HG03103 (cell line): ENCODE results near the gene IPO13.
A peak's percentile ranks its signal among the peaks of the same experiment; 100 is the strongest.

Experiments
- ATAC-seq: cut with Tn5 transposase; IDR thresholded peaks from one replicate; pipeline ENCODE4 v1.9.1; 2021; ENCODE audit warnings: low read depth; ENCODE audit not compliant: unreplicated experiment

Gene IPO13

GRCh38 chr1:43930949-43931275, 15.8 kb upstream of the IPO13 start:
- ATAC-seq = no peak

DNA sequence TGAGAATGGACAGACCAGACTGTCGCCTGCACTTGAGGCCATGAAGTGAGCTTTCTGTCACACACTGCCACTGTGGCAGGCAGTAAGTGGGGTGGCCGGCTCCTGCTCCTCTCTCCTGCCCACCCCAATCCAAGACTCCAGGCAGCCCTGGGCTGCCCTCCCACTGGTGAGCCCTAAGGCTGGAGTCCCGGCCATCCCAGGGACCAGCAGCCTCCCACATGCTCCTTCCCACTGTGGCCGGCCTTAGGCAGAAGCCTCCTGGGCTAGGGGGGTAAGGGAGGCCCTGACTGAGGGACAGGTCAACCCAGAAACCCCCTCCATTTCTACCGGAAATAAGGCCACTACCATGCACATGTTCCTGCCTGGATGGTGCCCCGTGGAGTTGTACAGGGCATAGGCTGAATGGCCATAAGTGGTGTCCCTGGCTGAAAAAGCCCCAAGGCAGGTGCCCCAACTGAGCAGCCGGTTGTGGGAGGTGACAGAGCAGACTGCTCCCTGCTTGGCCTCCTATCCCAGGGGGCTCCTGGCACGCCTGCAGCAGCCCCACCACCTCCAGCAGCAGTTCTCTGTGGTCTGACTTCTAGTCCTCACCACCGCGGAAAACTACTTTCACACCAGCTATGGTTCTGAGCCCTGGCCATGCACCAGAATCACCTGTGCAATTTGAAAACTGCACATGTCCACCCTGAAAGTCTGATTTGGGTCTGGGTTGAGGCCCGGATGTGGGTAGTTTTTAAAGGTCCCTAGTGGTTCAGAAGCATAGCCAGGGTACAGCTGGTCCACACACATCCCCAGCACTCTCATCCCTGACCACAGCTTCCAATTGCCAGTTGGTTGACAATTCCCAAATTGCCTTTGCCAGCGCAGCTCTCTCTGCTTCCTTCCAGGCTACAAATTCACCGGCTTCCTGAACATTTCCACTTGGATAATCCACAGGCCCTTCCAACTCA, 14.8 kb upstream of the IPO13 start:
- ATAC-seq = no peak

DNA sequence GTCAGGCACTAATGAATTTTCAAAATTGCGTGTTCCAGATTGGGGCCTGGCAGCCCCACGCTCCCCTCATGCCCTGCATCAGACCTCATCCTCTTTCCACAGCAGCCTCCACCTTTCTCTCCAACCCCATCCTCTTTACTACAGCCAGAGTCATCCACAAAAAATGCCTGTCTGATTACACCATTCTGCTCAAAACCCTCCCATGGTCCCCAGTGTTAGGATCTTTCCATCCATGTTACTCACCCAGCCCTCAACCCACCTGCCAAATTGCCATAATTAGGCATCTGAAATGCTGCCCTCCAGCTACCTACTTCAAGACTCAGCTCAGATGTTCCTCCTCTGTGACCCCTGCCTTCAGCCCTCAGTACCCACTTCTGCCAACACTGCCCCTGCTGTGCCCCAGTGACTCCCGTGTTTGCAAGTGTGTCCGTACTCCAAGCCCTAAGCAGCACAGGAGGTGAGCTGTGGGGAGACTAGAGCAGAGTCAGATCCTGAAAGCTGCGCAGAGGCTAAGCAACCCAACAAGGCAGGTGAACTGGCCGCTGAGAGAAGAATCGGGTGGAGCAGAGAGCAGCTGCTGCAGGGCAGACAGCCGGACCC, 13.9 kb upstream of the IPO13 start:
- no peak for ATAC-seq

GRCh38 chr1:43933386-43934100, 13.2 kb upstream of the IPO13 start, which contains the start of gene ARTN:
Gene ARTN, plus strand, starts transcription at chr1:43933801. Its CDS starts 1,856 bp downstream, at chr1:43935657.
- ATAC-seq = no peak

- no peak for ATAC-seq
Observed at GRCh38 chr1:43934101-43934985, 12.4 kb upstream of the IPO13 start.

GRCh38 chr1:43934986-43935324, 11.8 kb upstream of the IPO13 start:
- no peak for ATAC-seq

GRCh38 chr1:43935711-43936427, 10.9 kb upstream of the IPO13 start:
- no peak for ATAC-seq

DNA sequence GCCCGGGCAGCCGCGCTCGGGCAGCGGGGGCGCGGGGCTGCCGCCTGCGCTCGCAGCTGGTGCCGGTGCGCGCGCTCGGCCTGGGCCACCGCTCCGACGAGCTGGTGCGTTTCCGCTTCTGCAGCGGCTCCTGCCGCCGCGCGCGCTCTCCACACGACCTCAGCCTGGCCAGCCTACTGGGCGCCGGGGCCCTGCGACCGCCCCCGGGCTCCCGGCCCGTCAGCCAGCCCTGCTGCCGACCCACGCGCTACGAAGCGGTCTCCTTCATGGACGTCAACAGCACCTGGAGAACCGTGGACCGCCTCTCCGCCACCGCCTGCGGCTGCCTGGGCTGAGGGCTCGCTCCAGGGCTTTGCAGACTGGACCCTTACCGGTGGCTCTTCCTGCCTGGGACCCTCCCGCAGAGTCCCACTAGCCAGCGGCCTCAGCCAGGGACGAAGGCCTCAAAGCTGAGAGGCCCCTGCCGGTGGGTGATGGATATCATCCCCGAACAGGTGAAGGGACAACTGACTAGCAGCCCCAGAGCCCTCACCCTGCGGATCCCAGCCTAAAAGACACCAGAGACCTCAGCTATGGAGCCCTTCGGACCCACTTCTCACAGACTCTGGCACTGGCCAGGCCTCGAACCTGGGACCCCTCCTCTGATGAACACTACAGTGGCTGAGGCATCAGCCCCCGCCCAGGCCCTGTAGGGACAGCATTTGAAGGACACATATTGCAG, 10.2 kb upstream of the IPO13 start:
- ATAC-seq = no peak

DNA sequence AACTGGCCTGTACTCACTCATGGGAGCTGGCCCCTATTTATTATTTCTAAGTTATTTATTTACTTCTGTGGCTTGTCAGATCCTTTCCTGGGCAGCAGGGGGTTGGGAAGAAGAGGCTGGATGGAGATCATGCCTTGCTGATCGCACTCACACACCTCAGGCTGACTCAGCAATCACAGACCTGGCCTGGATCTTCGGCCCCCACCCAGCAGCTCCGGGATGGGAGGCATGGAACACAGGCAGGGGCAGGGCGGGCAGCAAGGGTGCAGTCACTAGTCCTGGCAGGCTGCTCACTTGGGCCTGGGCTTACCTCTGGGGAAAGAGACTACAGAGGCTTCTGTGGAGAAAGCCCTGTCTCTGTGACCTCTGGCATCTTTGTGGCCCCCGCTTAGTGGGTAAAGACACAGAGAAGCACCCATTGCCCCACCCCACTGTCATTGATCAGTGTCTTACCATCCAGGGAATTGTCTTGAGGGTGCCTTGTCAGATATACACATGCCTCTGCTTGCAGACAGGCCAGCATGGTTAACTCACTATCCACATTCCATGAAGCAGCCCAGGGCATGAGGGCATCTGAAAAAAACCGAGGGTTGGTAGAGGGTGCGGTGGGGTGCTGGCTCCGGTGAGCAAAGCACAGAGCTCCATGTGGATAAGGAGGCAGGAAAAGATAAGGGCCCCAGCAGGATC, 9.4 kb upstream of the IPO13 start:
- ATAC-seq = no peak

- no peak for ATAC-seq
Observed at GRCh38 chr1:43938383-43938782, 8.4 kb upstream of the IPO13 start.

DNA sequence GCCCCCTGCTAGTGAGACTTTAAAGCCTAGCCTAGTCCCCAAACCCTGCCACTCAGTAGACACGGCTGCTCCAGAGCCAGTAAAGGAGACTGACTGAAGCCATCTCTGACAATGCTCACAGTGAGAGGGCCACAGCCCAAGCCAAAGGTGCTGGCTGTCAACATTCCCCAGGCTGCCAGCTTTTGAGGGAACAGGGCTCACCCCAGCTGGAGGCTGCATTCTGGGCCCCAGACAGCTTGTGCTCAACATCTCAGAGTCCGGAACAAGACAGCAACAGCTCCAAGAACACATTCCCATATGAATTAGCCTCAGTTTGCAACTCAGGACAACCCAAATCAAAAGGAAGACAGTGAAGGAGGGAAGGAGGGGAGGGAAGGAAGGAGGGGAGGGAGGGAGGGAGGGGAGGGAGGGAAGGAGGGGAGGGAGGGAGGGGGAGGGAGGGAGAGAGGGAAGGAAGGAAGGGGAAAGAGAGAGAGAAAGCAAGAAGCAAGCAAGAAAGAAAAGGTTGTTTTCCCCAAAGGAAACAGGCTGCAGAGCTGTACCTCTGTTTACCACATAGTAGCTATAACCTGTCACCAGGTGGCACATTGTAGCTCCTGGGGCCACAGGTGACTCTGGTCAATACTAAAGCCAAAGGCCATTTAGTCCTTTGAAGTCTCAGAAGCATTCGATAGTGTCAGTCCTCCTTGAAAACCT, 7.7 kb upstream of the IPO13 start:
- no peak for ATAC-seq

- ATAC-seq = no peak
Observed at GRCh38 chr1:43942411-43942810, 4.3 kb upstream of the IPO13 start.

- ATAC-seq = no peak
Observed at GRCh38 chr1:43944860-43945259, 1.9 kb upstream of the IPO13 start.

GRCh38 chr1:43945674-43946235, 995 bp upstream of the IPO13 start:
- no peak for ATAC-seq

DNA sequence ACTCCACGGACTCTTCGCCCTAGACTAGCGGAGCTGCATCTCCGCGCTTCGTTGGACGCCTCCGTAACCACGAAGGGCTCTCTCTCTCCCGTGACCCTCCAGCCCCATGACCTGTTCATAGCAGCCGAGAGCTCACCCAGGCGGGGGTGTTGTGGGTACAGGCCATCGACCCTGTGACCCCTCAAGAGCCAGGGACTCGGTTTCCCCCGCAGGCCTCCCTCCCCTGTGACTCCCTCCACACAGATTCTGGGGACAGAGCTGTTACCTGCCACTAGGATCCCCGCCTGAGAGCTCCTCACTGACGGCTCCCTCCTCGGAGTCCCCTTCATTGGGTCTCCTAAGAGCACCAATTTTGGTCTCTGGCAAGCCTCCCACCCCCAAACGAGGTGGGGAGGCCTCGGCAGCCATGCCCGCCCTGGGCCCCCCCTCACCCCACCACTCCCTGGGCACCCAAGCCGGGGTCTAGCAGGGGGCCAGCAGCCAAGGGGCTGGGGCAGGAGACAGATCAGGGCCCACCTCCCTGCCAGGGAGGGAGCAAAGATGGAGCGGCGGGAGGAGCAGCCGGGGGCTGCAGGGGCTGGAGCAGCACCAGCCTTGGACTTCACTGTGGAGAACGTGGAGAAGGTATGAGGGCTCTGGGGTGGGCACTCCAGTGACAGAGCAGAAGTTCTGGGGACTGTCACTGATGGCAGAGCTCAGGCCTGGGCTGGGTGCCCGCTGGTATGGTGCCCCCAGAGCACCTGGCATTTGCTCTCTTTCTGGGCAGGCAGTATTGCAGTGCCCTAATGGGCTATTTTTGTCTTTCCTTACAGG, 517 bp downstream of the IPO13 start:
- ATAC-seq = peak; percentile 6

DNA sequence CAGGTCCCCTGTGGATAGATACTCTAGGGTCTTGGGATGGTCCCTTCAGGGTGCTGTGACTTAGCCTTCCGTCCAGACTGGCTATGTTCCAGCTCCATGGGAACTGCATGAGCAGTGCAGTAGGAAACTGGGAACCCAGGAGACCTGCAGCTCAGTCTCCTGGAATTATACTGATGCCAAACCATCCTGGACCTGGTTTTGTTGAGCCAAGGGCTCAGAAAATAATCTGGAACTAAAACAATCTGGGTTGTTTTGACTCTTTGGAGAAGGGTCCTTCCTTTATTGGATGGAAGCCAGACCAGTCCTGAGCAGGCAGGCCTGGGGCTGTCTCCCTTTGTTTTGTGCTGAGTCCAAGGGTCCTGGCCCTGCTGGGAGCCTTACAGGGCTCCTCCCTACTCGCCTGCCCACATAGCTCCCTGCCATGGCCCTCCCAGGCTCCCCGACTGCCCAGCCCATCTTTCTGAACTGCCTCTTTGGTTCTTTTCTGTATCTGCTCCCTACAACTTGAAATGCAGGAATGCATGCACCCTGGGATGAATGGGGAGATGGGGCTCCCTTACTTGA, 1.2 kb downstream of the IPO13 start:
- no peak for ATAC-seq

- ATAC-seq = no peak
Observed at GRCh38 chr1:43949678-43950077, 2.9 kb downstream of the IPO13 start.
